HG02885 (cell line): Measurements from ENCODE around the gene YIPF1.
A peak's percentile ranks its signal among the peaks of the same experiment; 100 is the strongest.
"Not testable (repeated sequence)": the region's sequence is repeated elsewhere in the genome, so short reads cannot be mapped to it uniquely, and the experiment has no call there.

ENCODE experiments used
- ATAC-seq: cut with Tn5 transposase; IDR thresholded peaks from one replicate; pipeline ENCODE4 v1.9.1; 2021; ENCODE audit warnings: mild to moderate bottlenecking; ENCODE audit not compliant: unreplicated experiment, poor library complexity

Gene YIPF1

DNA sequence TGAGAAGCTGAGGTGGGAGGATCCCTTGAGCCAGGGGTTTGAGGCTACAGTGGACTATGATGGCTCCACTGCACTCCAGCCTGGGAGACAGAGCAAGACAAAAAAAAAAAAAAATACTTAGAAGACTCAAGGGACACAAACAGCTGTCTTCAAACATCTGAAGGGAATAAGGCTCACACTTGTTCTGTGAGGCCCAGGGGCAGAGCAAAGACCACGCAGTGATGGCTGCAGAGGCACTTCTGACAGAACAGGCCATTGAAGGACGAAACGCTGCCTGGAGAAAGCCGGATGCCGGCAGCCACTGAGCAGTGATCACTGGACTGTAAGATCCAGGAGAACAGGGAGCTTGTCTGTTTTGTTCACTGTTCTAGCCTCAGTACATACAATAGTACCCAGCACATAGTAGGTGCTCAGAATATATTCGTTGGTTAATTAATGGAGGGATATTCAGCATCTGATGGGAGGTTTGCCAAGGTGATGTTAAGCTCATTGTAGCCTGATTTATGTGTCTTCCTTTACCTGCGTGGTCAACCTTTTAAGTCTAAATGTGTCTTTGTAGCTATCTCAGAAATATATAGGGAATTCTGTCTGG lies 39.4 kb downstream of the YIPF1 start:
- no peak for ATAC-seq

GRCh38 chr1:53847980-53848379 lies 41.6 kb downstream of the YIPF1 start:
- no peak for ATAC-seq

DNA sequence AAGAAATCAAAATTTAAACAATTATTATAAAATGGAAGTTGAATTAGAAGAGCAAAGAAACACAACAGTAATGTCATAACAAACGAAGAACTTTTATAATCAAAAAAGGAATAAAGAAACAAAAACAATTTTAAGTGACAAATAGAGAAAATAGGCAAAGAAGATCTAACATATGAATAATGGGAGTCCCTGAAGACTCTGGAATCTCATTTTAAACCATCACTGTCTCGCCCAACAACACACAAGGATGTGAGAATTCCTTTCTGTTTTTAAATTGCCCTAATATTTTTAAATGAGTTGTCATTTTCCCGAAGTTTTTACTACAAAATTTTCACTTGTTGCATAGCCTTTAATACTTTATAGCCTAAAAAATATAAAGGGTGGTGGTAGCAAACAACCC lies 47.2 kb downstream of the YIPF1 start:
- ATAC-seq: no peak

GRCh38 chr1:53838654-53838974 lies 51.0 kb downstream of the YIPF1 start:
- ATAC-seq: no peak

DNA sequence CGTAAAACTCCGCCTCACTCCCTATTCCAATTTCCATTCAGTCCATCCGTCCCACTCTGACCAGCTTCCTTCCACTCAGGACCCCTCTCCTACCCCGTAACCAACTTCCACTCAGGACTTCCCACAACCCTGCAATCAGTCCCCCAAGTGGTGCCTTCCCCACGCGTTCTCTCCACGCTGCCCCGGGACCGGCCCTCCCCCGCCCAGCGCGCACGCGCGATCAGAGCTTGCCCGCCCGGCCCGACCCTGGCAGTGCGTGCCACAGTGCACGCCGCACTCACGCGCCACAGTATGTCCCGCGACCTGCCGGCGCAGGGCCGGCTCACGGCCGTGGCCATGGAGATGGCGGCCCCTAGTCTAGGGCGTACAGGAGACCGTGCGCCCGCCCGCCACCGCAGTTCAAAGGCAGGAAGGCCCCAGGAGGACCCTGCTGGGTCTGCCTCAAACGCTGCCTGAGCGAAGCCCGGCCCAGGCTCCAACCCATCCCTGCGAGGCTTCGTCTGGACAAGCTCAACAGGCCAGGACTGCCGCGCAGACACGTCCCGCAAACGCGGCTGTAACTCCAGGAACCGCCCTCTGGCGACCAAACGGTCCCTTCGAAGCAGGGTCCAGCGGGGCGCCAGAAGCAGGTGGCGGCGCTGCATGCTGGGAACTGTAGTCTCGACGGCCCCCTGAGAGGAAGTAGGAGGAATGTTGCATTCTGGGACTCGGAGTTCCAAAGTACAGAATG lies 51.5 kb downstream of the YIPF1 start, which contains the start of gene NDC1:
TSS of gene NDC1 (minus strand) at position 373 of the 730 bp plus-strand sequence. CDS start at position 338, 35 bp downstream.
- peak; percentile 85 for ATAC-seq

- peak; percentile 1 for ATAC-seq
Observed at GRCh38 chr1:53837646-53837923, 52.0 kb downstream of the YIPF1 start.

GRCh38 chr1:53835491-53835890 lies 54.1 kb downstream of the YIPF1 start:
- ATAC-seq: no peak

- no peak for ATAC-seq
Observed at GRCh38 chr1:53834776-53835175, 54.8 kb downstream of the YIPF1 start.

DNA sequence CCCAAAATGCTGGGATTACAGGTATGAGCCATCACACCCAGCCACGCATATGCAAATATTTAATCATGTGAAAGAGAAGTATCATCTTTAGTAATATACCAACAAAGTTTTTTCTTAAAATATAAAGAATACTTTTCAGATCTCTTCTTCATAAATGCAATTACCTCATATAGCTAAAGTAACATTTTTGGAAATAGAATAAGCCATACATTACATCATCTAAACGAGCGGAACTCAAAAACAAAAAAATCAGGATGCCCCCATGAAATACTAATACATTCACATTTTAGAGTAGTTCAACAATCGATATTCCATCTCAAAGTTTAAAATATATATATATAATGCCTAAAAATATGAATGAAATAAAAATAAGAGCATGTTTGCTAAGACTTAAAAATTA lies 56.2 kb downstream of the YIPF1 start:
- no peak for ATAC-seq

- ATAC-seq: no peak
Observed at GRCh38 chr1:53826367-53826766, 63.2 kb downstream of the YIPF1 start.

- no peak for ATAC-seq
Observed at GRCh38 chr1:53825306-53825705, 64.3 kb downstream of the YIPF1 start.

GRCh38 chr1:53822931-53823330 lies 66.7 kb downstream of the YIPF1 start:
- ATAC-seq: no peak

DNA sequence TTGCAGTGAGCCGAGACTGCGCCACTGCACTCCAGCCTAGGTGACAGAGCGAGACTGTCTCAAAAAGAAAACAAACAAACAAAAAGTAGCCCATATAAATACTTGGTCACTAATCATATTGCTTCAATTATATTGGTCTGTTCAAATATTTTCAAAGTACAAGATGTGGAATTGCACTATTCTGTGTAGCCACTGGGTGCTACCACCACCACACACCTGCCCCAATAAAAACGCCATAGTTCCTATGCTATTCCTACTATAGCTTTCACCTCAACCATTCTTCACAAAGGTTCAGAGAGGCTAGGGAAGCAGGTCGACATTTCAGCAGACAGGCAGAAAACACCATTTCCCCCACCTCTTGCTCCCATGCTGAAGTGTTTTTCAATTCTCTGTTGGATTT lies 68.2 kb downstream of the YIPF1 start:
- no peak for ATAC-seq

DNA sequence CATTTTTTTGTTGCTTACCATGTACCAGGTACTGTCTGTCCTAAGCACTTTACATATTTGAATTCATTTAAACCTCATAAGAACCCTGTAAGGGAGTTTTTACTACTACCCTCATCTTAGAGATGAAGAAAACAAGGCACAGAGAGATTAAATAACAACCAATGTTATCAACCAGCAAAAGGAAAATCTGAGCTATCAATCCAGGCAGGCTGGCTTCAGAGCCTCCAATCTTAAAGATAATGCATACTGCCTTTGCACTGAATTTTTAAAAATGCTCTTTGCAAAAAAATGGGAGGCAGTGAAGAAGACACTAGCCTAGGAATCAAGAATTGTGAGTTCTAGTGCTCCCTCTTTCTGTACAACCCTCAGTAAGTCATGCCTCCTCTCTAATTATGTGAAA lies 70.2 kb downstream of the YIPF1 start:
- no peak for ATAC-seq

- not testable (repeated sequence) for ATAC-seq
Observed at GRCh38 chr1:53816584-53816983, 73.0 kb downstream of the YIPF1 start.

DNA sequence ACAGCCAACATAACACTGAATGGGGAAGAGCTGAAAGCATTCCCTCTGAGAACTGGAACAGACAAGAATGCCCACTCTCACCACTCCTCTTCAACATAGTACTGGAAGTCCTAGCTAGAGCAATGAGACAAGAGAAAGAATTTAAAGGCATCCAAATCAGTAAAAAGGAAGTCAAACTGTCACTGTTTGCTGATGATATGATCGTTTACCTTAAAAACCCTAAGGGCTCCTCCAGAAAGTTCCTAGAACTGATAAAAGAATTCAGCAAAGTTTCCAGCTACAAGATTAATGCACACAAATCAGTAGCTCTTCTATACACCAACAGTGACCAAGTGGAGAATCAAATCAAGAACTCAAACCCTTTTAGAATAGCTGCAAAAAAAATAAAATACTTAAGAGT lies 74.1 kb downstream of the YIPF1 start:
- ATAC-seq: not testable (repeated sequence)

DNA sequence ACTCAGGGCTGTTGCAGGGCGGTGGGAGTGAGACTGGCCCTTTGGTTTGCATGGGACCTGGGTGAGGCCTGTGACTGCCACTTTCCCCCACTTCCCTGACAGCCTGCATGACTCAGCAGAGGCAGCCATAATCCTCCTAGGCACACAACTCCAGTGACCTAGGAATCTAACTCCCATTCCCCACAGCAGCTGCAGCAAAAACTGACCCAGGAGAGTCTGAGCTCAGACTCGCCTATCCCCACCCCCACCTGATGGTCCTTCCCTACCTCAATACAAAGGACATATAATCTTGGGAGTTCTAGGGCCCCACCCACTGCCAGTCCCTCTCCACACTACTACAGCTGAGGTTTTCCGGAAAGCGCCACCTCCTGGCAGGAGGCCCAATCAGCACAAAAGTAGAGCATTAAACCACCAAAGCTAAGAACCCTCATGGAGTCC lies 78.2 kb downstream of the YIPF1 start:
- no peak for ATAC-seq

GRCh38 chr1:53810497-53810896 lies 79.1 kb downstream of the YIPF1 start:
- ATAC-seq: no peak

- ATAC-seq: no peak
Observed at GRCh38 chr1:53810007-53810406, 79.6 kb downstream of the YIPF1 start.

- ATAC-seq: no peak
Observed at GRCh38 chr1:53807916-53808315, 81.7 kb downstream of the YIPF1 start.

DNA sequence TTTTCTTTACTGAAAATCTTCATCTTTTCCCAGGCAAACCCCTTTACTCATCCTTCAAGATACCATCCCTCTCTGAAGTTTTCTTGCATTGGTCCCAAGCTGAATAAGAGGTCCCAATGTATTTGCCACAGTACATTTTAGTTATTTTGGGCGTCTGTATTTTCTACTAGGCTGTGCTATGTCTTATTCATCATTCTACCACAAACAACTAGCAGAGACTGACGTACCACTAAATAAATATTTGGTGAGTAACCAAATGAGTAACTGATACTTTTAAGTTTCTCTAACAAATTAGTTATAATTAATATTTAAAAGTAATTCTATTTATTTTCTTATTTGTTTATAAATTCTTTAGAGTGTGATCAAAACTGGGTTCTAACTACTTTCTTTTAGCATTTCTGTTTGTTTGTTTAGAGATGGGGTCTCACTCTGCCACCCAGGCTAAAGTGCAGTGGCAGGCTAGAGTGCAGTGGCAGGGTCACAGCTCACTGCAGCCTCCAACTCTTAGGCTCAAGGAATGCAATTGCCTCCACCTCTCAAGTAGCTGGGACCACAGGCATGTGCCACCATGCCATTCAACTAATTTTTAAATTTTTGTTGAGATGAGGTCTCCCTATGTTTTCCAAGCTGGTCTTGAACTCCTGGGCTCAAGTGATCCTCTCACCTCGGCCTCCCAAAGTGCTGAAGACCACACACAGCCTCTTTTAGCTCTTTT lies 84.6 kb downstream of the YIPF1 start:
- no peak for ATAC-seq

GRCh38 chr1:53804181-53804580 lies 85.4 kb downstream of the YIPF1 start:
- no peak for ATAC-seq
